Activated naive CD4-positive, alpha-beta T cell treated with anti-CD3 and anti-CD28 coated beads, Interleukin-2, amount 50 U/mL, for 16 hours (primary cell): ENCODE measurements around the gene LHB.
"Not testable (repeated sequence)": the region's sequence is repeated elsewhere in the genome, so short reads cannot be mapped to it uniquely, and the experiment has no call there.

Source experiments
- DNase-seq: peaks from one replicate; pipeline ENCODE4 v3.0.0-alpha.2; 2020

Gene LHB

GRCh38 chr19:49036815-49037214 is 19.9 kb upstream of the LHB start, which contains the start of gene CGB1:
Gene CGB1 (minus strand): TSS chr19:49036895. CDS start chr19:49036711, 184 bp downstream.
- peak; percentile 45 for DNase-seq

GRCh38 chr19:49031642-49032301 is 14.9 kb upstream of the LHB start, which contains the start of gene CGB2:
Gene CGB2 (plus strand): TSS chr19:49031890. CDS start chr19:49032096, 206 bp downstream.
- DNase-seq: peak; percentile 52

GRCh38 chr19:49030323-49030722 is 13.4 kb upstream of the LHB start:
- not testable (repeated sequence) for DNase-seq

GRCh38 chr19:49029749-49030148 is 12.9 kb upstream of the LHB start:
- not testable (repeated sequence) for DNase-seq

- not testable (repeated sequence) for DNase-seq
These were observed 11.8 kb upstream of the LHB start for GRCh38 chr19:49028686-49029085.

GRCh38 chr19:49025599-49025998 is 8.7 kb upstream of the LHB start:
- not testable (repeated sequence) for DNase-seq

GRCh38 chr19:49025088-49025487 is 8.2 kb upstream of the LHB start:
- not testable (repeated sequence) for DNase-seq

- not testable (repeated sequence) for DNase-seq
These were observed 7.3 kb upstream of the LHB start, which contains the start of gene CGB3 for GRCh38 chr19:49024233-49024632. Gene CGB3 (minus strand): TSS chr19:49024333. CDS start chr19:49023971, 362 bp downstream.

GRCh38 chr19:49022116-49022515 is 5.2 kb upstream of the LHB start:
- DNase-seq: no peak

- no peak for DNase-seq
These were observed 4.3 kb upstream of the LHB start for GRCh38 chr19:49020931-49021895.

GRCh38 chr19:49020342-49020741 is 3.5 kb upstream of the LHB start:
- no peak for DNase-seq

GRCh38 chr19:49019242-49019932 is 2.5 kb upstream of the LHB start:
- DNase-seq: peak; percentile 64

GRCh38 chr19:49018388-49019241 is 1.7 kb upstream of the LHB start:
- not testable (repeated sequence) for DNase-seq

GRCh38 chr19:49017666-49018351 is 918 bp upstream of the LHB start:
- peak; percentile 68 for DNase-seq

GRCh38 chr19:49016067-49016839 is 638 bp downstream of the LHB start:
- DNase-seq: no peak

GRCh38 chr19:49014870-49015255 is 2.0 kb downstream of the LHB start:
- no peak for DNase-seq

- no peak for DNase-seq
These were observed 2.6 kb downstream of the LHB start for GRCh38 chr19:49014123-49014869.

- no peak for DNase-seq
These were observed 5.7 kb downstream of the LHB start for GRCh38 chr19:49011194-49011593.

GRCh38 chr19:49010453-49010852 is 6.4 kb downstream of the LHB start:
- DNase-seq: no peak

GRCh38 chr19:49009828-49010227 is 7.1 kb downstream of the LHB start:
- DNase-seq: no peak
